ENCODE results near the gene CNR1.
A peak's percentile ranks its signal among the peaks of the same experiment; 100 is the strongest.
"Not testable (repeated sequence)": the region's sequence is repeated elsewhere in the genome, so short reads cannot be mapped to it uniquely, and the experiment has no call there.

CNR1 gene

DNA sequence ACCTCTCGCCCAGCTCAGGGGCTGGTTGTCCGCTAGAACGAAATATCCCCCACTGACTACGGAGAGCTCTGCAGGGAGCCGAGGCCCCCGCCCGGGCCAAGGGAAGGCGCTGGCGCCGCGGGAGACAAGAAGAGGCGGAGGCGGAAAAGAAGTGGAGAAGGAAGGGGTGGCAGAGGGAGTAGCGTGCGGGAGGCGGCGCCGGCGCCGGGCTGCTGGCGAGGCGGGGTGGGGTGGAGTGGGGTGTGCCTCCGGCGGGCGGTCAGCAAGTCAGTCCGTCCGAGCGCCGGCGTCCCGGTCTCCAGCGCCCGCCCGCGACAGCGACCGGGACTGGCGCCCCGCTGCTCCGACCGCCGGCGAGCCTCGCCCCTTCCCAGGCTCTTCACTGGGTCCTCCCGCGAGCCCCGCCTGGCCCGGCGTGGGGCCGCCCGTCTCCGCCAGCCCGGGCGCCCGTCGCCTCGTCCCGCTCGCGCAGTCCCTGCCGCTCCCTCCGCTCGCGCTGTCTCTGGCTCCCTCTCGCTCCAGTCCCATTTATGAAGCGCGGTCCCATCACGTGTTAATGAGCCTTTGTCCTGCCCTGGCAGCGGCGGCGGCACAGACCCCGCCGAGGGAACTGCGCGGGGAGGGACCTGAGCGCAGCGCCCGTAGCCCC, at the start of gene CNR1:
TSS of gene CNR1 (minus strand) at position 504 of the 649 bp plus-strand sequence. CDS start 21,073 bp downstream, outside the sequence.
- DNase-seq (ENCODE audit: low spot score) = peak; percentile 59

DNA sequence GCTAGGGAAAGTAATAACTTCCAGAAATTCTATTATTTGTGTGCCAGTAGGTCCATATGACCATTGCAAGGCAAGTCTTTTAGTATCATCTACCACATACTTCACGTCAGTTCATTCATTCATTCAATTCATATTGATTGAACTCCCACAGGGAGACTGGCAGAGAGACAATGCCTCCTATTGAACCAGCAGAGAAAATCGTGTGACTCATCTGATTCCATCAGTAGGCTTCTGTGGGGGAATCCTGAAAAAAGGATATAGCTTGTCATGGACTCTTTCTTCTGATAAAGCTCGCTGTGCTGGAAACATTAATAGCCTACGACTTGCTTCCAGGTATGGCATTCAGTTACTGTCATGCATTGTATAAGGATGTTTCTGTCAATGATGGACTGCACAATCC, 45.3 kb upstream of the CNR1 start:
- no peak for DNase-seq (ENCODE audit: low spot score)

DNA sequence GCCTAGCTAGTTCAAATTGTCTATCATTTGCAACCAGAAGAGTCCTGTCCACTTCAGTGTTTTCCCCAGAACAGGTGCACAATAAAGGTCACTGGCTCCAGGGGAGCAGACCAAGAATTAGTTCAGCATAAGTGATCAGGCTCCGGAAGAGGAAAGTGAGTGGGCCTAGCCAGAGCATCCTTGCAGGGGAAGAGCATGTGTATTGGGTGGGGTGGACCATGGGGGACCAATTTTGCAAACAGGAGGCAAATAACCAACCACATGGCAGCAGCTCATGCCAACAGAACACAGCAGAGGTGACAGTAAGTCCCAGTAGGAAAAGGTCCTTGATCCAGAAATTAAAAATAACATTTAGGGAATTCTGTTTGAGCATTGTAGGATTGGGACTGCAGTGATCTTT, 43.2 kb upstream of the CNR1 start:
- DNase-seq (ENCODE audit: low spot score) = no peak

DNA sequence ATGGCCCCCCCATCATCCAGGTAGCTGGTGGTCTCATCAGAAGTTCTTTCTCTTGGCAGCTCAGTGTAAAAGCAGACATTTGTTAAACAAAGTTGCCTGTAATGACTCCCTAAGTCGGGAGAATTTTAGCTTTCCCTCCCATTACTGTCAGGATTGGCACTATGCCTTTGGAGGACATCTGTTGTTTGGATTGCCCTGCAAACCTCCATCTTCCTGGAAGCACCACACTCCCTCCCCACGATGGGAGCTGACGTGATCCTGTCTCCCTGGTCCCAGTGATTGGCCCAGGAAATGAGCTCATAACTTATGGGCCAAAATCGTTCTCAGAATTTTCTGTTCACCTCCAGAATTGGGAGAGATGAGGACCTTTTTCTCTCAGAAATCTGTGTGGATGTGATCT, 42.6 kb upstream of the CNR1 start:
- no peak for DNase-seq (ENCODE audit: low spot score)

DNA sequence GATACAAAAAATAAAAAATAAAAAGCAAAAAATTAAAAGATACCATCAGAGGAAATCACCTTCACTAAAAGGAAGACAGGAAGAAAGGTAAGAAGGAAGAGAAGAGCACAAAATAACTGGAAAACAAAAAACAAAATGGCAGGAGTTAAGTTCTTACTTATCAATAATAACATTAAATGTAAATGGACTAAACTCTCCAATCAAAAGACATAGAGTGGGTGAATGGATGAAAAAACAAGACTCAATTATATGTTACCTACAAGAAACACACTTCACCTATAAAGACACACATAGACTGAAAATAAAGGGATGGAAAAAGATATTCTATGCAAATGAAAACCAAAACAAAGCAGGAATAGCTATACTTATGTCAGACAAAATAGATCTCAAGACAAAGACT, 35.6 kb upstream of the CNR1 start:
- not testable (repeated sequence) for DNase-seq (ENCODE audit: low spot score)

DNA sequence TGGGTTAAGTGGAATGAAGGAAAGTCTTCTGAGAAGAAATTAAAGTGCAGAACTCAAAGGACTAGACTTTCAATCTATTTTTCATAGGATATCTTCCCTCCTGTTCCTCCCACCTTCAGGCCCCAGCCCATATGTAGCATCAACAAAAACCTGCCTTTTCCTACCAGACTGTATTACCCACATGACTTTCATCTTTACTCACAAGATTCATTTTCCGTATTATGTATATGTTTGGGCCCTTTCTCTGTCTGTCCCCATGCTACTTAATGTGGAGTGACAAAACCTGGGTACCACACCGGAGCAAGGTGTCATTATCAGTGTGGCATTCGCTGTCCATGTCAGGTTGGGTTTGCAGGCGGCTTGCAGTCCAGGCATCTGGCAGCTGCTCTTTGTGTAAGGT, 18.8 kb upstream of the CNR1 start:
- DNase-seq (ENCODE audit: low spot score) = no peak

DNA sequence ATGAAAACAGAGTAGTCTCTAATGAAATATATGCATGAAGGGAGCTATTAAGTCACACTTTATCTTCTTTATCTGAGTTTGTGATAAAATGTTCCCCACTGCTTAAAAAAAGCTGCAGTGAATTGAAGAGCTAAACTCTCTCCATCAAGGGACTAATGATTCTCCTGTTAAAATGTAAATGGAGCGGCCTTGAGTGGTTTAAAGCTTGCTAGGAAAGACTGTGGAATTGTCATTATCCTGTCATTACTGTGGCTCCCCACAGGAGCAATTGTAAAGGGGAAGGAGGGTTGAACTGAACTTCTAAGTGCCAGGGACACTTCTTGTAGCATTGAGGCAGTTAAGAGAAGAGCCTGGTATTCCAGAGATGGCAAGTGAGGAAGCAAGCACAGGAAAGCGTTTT, 17.3 kb upstream of the CNR1 start:
- DNase-seq (ENCODE audit: low spot score) = no peak

DNA sequence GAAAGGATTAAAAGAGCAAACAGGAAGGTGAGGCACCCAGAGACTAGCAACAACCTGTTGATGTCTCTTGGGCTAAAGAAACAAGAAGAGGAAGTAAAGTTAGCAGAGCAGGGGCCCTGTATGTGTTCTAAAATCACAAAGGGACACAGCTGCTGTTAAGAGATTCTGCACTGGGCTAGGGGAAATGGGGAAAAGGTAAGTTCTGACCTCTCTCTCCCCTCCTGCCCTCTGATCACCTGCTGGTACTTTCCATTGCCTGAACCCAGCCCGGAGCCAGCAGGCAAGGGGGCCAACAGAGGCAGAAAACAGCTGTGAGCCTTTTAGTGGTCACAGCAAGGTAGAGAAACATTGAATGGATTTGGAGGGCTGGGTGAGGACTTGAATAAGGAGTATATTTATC, 13.5 kb upstream of the CNR1 start:
- no peak for DNase-seq (ENCODE audit: low spot score)

DNA sequence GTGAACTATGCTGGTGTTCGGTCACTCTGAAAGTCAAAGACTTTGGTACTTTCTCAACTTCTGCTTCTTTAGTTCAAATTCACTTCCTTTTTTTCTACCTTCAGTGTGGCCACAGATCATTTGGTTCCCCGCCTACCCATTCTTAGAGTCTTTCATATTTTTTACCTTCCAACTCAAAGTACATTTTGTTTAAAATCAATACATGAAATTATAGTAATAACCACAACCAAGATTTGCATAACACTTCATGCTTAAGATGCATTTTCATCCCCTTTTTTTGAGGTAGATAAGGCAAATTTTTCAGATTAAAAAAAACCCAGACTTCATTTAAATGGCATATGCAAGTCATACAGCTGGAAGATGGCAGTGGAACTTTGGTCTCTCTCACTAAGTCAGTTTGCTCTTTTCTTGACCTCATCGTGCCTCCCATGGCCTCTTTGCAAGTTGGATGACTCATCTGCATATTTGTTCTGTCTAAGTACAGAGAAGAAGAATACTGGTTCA, 11.9 kb upstream of the CNR1 start:
- no peak for DNase-seq (ENCODE audit: low spot score)

DNA sequence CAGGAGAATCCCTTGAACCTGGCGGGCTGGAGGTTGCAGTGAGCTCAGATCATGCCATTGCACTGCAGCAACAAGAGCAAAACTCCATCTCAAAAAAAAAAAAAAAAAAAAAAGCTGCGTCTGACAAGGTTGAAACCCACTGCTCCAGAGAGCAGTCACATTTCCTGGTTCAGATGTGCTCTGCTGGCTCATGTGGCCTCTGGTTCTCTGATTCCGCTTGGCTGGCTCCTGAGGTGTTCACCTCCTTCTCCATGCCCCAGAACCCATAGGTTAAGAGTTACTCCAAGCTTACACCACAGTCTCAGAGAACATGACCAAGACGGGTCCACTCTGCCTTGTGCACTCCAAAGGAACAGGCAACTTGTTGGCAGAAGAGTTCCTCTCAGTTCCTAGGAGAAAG, 8.8 kb upstream of the CNR1 start:
- DNase-seq (ENCODE audit: low spot score) = no peak

DNA sequence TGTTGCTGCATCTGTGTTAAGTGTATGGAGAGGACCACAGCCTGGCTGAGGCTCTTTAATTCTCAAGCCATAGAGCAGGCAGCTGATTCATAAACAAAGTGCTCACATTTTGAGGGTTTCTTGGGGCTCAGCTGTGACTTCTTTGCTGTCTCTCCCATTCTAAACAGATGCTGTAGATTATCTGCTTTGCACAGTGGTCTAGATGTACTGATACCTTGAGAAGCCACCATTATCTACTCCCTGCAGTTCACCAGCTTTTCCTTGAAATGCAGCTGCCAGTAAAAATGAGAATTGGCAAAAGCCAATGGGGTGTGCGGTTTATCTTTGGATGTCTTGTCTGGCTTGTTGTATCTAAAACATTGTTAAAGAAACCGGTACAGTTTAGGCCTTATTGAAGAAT, 5.2 kb upstream of the CNR1 start:
- no peak for DNase-seq (ENCODE audit: low spot score)

DNA sequence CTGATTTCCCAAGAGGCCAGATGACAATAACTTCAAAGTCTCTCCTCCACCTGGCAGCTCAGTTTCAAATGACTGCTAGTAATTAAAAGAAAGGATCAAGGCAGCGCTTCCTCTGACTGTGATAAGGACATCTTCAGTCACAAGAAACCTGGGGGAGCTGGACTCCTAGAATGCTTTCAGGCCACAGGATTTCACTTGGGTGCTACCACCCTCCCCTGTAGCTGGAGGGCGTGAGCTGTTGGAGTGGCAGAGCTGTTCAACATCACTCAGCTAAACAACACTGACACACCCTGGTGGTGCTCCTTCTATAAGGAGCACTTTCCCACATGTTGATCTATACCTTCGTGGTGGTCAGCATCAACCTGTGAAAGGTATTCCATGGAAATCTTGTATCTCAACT, 2.2 kb upstream of the CNR1 start:
- peak; percentile 30 for DNase-seq (ENCODE audit: low spot score)

DNA sequence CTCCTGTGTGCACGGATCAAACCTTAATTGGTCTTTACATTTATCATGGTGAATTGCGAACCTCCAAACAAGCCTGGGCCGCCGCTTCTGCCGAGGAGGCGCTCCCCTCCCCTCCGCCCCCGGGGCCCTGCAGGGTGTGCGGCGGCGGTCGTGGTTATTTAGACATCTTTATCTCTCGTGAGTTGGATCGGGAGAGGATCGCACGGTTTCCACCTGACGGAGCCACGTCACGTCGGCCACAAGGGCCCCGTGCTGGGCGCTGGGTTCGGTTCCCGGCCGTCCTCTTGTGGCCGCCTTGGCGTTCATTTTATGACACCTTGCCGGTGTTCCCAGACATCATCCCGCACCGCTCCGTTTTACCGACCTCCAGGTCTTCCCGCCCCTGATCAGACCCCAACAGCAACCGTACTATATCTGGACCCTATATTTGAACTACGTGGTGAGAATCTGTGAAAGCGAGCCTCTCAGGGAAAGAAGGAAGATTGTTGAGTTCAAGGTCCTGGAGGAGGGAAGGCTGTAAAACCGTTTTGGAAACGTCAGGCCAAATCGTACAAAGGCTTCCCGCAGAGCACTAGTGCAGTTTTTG, 1.3 kb upstream of the CNR1 start:
- DNase-seq (ENCODE audit: low spot score) = no peak

DNA sequence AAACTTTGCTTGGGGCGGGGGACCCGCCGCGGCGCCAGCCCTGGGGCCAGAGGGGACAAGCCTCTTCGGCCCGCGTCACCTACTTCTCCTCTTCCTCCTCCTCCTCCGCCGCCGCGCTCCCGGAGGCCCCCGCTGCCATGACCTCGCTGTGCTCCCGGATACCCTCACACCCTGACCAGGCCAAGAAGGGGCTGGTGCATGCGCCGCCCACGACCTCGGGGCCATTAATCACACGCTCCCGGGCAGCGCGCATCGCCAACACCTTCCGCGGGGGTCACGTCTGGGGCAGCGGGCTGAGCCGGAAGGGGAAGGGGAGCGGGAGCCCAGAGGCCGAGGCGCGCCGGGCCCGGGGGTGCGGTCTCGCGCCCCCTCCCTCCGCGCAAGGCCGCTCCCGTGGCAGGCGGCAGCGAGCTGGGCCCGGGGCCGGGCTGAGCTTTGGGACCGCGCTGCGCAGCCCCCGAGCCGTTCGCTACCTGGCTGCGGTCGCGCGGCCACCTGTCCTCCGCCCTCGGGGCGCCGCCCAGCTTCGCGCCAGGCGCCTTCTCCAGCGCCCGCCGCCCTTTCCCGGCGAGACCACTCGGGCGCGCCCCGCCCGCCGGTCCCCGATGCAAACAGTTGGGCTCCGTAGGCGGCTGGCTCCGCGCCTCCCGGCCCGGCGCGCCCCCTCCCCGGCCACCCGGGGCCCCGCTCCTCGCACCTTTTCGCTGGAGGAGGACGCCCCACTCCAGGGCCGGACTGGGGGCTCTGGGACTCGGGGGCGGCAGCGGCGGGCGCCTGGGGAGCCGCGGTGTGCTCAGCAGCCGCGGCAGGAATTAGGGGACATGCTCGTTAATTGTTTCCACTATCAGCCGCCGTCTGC, 575 bp upstream of the CNR1 start:
- DNase-seq (ENCODE audit: low spot score) = peak; percentile 28

DNA sequence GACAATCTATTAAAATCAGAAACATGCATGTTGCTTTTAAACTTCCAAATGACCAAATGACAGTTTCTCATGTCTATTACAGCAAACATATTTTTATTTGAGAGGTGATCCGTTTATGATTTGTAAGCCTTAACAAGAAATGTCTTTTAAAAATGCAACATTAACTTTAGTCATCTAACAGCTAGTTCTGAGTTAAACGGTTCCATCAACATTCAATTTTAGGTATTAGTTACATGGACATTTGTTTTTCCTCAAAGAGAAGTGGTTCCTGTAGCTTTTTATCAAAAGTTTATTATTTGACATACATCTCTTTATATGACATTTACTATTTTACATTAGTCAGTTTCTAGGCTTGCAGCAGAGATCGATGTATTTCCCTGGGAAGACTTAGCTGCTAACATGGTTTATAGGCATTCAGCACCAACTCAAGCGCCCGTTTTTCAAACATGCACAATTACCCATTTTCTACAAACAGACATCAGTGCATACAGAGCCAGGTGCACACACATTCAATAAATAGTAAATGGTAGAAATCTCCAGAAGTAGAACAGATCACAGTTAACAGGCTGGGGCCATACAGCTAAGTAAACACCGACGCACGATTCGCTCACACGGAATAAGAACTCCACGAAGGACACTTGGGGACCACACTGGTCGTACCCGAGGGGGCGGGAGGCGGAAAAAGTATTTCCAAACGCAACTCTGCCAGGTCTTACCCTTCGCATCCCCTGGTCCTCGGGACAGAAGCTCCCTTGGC, 882 bp downstream of the CNR1 start:
- no peak for DNase-seq (ENCODE audit: low spot score)

DNA sequence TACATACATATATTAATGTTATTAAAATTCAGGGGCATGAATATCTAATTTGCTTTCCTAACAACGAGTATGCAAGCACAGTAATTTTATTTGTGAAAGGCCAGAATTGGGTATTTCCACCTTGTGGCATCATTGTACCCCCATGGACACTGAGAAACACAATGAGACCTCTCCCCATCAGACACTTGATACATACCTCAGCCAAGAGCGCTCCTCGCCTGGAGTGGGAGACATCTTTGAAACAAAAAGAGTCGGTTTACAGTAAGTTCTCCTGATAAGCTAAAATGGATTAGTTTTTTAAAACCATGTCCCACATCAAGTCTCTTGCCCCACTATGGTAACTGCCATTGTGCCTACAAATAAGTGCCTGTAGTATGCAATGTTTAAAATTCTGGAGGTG, 2.1 kb downstream of the CNR1 start:
- DNase-seq (ENCODE audit: low spot score) = no peak

DNA sequence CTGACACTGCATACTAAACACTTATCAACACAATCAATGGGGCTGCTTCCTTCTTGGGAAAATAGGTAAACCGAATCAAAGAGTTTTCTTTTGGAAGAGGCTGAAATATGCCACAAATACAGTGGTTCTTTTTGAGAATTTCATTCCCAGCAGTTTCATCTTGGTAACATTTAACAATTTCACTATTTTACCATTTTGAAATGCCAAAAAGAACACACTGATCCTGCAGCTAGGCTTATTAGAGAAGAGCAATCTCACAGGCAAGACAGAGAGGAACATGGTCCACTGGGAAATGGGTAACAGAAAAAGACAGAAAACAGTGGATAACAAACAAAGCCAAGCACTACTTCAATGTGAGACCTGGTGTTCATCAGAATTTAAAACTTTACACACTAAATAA, 2.5 kb downstream of the CNR1 start:
- DNase-seq (ENCODE audit: low spot score) = no peak

DNA sequence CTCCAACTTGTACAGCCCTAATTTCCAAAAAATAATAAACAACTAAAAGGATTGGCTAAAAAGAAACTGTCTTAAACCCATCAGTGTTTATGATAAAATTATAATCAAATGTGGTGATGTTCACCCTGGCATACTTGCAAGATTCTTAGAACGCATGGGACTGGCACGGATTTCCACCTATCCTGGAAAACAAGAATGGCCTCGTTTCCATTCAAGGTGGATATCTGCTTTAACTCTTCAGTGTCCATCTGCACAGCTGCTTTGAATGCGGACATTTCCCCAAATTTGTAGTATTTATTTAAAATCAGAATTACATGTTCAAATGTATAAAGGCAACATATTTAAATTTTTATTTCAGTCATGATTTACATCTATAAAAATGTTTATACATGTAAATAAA, 4.2 kb downstream of the CNR1 start:
- no peak for DNase-seq (ENCODE audit: low spot score)

DNA sequence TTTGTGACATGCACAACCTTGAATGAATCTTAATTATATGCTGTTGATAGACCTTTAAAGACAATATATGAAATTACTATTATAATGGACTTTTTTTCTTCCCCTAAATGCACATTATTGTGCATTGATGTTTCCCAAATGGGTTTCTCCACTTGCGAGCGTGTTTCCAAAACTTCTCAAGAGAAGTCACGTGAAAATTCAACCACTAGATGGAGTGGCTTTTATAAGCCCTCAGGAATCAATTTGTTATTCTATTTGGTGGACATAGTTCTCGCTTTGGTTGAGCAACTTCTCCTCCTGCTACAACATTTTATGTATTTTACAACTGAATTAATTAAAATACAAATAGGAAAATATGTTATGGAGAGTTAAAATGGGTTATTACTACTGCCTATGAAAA, 9.0 kb downstream of the CNR1 start:
- no peak for DNase-seq (ENCODE audit: low spot score)

DNA sequence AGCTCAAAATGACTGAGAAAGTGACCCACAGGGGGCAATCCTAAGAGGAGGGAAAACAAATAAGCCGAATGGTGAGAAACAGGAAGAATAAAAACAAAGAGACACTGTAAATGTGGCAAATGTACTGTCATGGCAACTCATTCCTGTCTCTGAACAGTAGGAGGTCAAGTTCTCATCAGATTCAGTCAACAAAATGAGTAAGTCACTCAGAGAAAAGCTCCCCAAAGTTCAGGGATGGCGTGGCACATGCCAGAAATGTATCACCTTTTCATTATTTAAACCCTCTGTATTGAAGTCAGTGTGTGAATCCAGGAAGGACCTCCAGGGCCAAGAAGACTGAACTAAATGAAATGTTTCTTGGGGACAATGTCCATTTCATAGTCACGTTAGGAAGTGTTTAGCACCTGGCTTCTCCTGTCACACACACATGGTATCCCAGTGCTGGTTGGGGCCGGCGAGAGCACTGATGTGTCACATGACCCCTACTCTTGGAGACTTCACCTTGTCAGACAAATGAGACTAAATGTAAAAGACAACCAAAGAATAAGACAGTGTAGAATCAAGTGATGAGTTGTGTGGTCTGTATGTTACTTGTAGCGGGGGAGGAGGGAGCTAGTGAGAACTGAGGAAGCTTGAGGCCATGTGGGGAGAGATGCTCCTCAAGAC, 20.7 kb downstream of the CNR1 start:
- no peak for DNase-seq (ENCODE audit: low spot score)

DNA sequence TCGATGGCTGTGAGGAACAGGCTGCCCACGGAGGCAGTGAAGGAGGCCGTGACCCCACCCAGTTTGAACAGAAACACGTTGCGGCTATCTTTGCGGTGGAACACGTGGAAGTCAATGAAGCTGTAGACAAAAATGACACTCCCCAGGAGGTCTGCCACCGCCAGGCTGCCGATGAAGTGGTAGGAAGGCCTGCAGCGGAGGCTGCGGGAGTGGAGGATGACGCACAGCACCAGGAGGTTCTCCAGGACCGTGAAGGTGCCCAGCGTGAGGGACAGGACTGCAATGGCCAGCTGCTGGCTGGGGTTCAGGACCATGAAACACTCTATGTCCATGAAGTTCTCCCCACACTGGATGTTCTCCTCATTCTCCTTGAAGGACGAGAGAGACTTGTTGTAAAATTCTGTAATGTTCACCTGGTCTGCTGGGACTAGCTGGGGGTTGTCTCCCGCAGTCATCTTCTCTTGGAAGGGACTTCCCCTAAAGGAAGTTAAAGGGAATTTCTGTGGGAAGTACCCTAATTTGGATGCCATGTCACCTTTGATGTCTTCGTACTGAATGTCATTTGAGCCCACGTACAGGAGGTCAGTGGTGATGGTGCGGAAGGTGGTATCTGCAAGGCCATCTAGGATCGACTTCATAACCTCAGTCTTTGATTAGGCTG, 21.4 kb downstream of the CNR1 start:
- DNase-seq (ENCODE audit: low spot score) = no peak

Measured in HuH-7 (cell line).